CD4-positive, alpha-beta T cell (primary cell): ENCODE results near the gene CDKAL1. TPM values are rescaled to one million over a fixed set of nuclear protein-coding genes. Genes with fewer than 3 reads are reported as not detected.

Source experiments
- ATAC-seq: fragments of 200-7000 bp; cut with Tn5 transposase; one replicate; pipeline ENCODE4 v1.10.0; 2022; ENCODE audit warnings: mild to moderate bottlenecking; ENCODE audit not compliant: poor library complexity
- CTCF ChIA-PET: fragments of 350-600 bp; sonication (Branson Sonifier 250); formaldehyde crosslinking; loops from one replicate; lab custom pipeline; 2021; ENCODE audit warnings: antibody characterized with exemption, inconsistent platforms; lab: Charles Lee
- POLR2A ChIA-PET: fragments of 350-600 bp; sonication (Branson Sonifier 250); formaldehyde crosslinking; loops from one replicate; lab custom pipeline; 2021; ENCODE audit warnings: antibody characterized with exemption, inconsistent platforms; lab: Charles Lee
- DNase-seq, 14 experiments: peaks; one replicate each; pipeline ENCODE4 v3.0.0-alpha.2; 2013 to 2020; ENCODE audit warnings: mixed read lengths in 2 of 14
- H3K27ac ChIP-seq, 2 donors: one replicate each; pipeline versions ENCODE4 v1.5.1 to v1.7.0; 2013; ENCODE audit warnings: low read length in 2 of 2, low read depth in 1 of 2, mild to moderate bottlenecking in 1 of 2
- H3K27me3 ChIP-seq, 2 experiments: 1 replicate in 1 of 2; 2 replicates in 1 of 2; pipeline versions ENCODE4 v1.6.1 to v1.7.0; 2013; ENCODE audit warnings: low read length in 2 of 2, control low read depth in 1 of 2, mild to moderate bottlenecking in 1 of 2, moderate library complexity in 1 of 2; ENCODE audit not compliant: insufficient read depth in 2 of 2, control insufficient read depth in 1 of 2
- H3K36me3 ChIP-seq: one replicate; pipeline ENCODE4 v1.6.1; 2013; ENCODE audit warnings: low read length, control low read depth; ENCODE audit not compliant: insufficient read depth
- H3K4me1 ChIP-seq: one replicate; pipeline ENCODE4 v1.6.1; 2013; ENCODE audit warnings: low read length, control low read depth; ENCODE audit not compliant: insufficient read depth
- H3K4me3 ChIP-seq: one replicate; pipeline ENCODE4 v1.5.1; 2013; ENCODE audit warnings: mild to moderate bottlenecking, low read length, moderate library complexity
- H3K9me3 ChIP-seq, 2 experiments: 1 replicate in 1 of 2; 2 replicates in 1 of 2; pipeline versions ENCODE4 v1.6.1 to v1.7.0; 2013; ENCODE audit warnings: low read length in 2 of 2, mild to moderate bottlenecking in 2 of 2, control low read depth in 1 of 2, moderate library complexity in 1 of 2; ENCODE audit not compliant: control insufficient read depth in 1 of 2, insufficient read depth in 1 of 2
- H3K27ac Mint-ChIP-seq: one replicate; pipeline ENCODE4 v1.8.0; 2020; ENCODE audit warnings: mixed read lengths
- H3K27me3 Mint-ChIP-seq: one replicate; pipeline ENCODE4 v1.8.0; 2021; ENCODE audit warnings: mixed read lengths
- H3K36me3 Mint-ChIP-seq: one replicate; pipeline ENCODE4 v1.8.0; 2021; ENCODE audit warnings: low read depth, mixed read lengths
- H3K4me1 Mint-ChIP-seq: one replicate; pipeline ENCODE4 v1.8.0; 2021; ENCODE audit warnings: low read depth, mixed read lengths
- H3K4me3 Mint-ChIP-seq: one replicate; pipeline ENCODE4 v1.8.0; 2020; ENCODE audit warnings: mild to moderate bottlenecking, mixed read lengths
- H3K9me3 Mint-ChIP-seq: one replicate; pipeline ENCODE4 v1.8.0; 2020; ENCODE audit warnings: mixed read lengths
- CTCF ChIP-seq: fragments of 200-600 bp; IDR thresholded peaks from one replicate; pipeline ENCODE4 v1.8.0; 2022; ENCODE audit warnings: antibody characterized with exemption, mild to moderate bottlenecking
- intact Hi-C, 2 experiments: fragments of 100-400 bp; cut with DNase I in 1 of 2; cut with micrococcal nuclease in 1 of 2; formaldehyde crosslinking; loops; one replicate each; pipeline versions ENCODE4 v1.15.1 to v1.9.0; 2023 to 2025; cut with DNase I, micrococcal nuclease
- total RNA-seq, 174 experiments: library from RNA in 2 of 174; stranded (reverse) in 2 of 174; gene quantifications; one replicate each; pipeline ENCODE4 v1.2.3 and lab custom pipeline; 2021 to 2026

CDKAL1 gene
- total RNA-seq, 2 experiments from 2014 or later, result 21.3 to 23.9 TPM

GRCh38 chr6:20806669-20807068 lies 272.4 kb downstream of the CDKAL1 start:
- Mint-ChIP-seq H3K27ac (no peak overlapping the region), H3K9me3 (peaks cover 10% of the 10 kb centered on the region), H3K4me1 (no peaks in the 10 kb centered on the region), H3K27me3 (no peaks in the 10 kb centered on the region), H3K4me3 (no peak overlapping the region), H3K36me3 (peaks cover 58% of the 10 kb centered on the region)
- DNase-seq, result no peak
- TF ChIP-seq CTCF, result no peak
- POLR2A ChIA-PET, result no interaction called here
- Histone ChIP-seq H3K27me3 (no peaks in the 10 kb centered on the region), H3K4me1 (no peaks in the 10 kb centered on the region), H3K4me3 (no peak overlapping the region), H3K27ac (no peak overlapping the region), H3K9me3 (peaks cover 4 to 6% of the 10 kb centered on the region in 2 experiments), H3K36me3 (no peaks in the 10 kb centered on the region)
- intact Hi-C loops, result no loop called here
- ATAC-seq, result no peak
- CTCF ChIA-PET, result no interaction called here

GRCh38 chr6:20808439-20808838 lies 274.2 kb downstream of the CDKAL1 start:
- intact Hi-C loops, result no loop called here
- ChIA-PET POLR2A (no interaction called here), CTCF (no interaction called here)
- no peak for TF ChIP-seq CTCF
- Mint-ChIP-seq H3K4me1 (no peaks in the 10 kb centered on the region), H3K9me3 (peaks cover 10% of the 10 kb centered on the region), H3K27me3 (no peaks in the 10 kb centered on the region), H3K36me3 (peaks cover 58% of the 10 kb centered on the region), H3K27ac (no peak overlapping the region), H3K4me3 (no peak overlapping the region)
- Histone ChIP-seq H3K4me1 (no peaks in the 10 kb centered on the region), H3K27ac (no peak overlapping the region), H3K4me3 (no peak overlapping the region), H3K27me3 (no peaks in the 10 kb centered on the region), H3K9me3 (peaks cover 4 to 6% of the 10 kb centered on the region in 2 experiments), H3K36me3 (no peaks in the 10 kb centered on the region)
- no peak for DNase-seq
- no peak for ATAC-seq

GRCh38 chr6:20808924-20809323 lies 274.7 kb downstream of the CDKAL1 start:
- DNase-seq (no peak), ATAC-seq (no peak)
- Mint-ChIP-seq H3K27me3 (no peaks in the 10 kb centered on the region), H3K4me1 (no peaks in the 10 kb centered on the region), H3K36me3 (peaks cover 58% of the 10 kb centered on the region), H3K27ac (no peak overlapping the region), H3K9me3 (peaks cover 10% of the 10 kb centered on the region), H3K4me3 (no peak overlapping the region)
- intact Hi-C loops, result no loop called here
- Histone ChIP-seq H3K4me3 (no peak overlapping the region), H3K4me1 (no peaks in the 10 kb centered on the region), H3K36me3 (no peaks in the 10 kb centered on the region), H3K27me3 (no peaks in the 10 kb centered on the region), H3K27ac (no peak overlapping the region), H3K9me3 (peaks cover 4 to 6% of the 10 kb centered on the region in 2 experiments)
- TF ChIP-seq CTCF, result no peak
- ChIA-PET CTCF (no interaction called here), POLR2A (no interaction called here)
